M059J (cell line): ENCODE data around the gene ARL11. TPM values are rescaled to one million over a fixed set of nuclear protein-coding genes. Genes with fewer than 3 reads are reported as not detected.

Experiments used
- total RNA-seq: library from RNA; depleted of rRNA; stranded (reverse); fragments of >200 nt; shearing (Covaris generic); gene quantifications from 2 replicates; pipeline ENCODE4 v1.2.3, GENCODE V29; 2014; rRNA removed

Gene ARL11
- total RNA-seq, 1 experiment from 2014 or later: not detected

Other genes starting within 250 kb of the ARL11 start
- gene CAB39L, start 184.4 kb upstream of the ARL11 start, total RNA-seq: 0.94 and 3.1 TPM in 2 replicates
- 4.9 and 8.0 TPM in 2 replicates for gene SETDB2, start 184.2 kb upstream of the ARL11 start, total RNA-seq
- 48.3 and 55.6 TPM in 2 replicates for gene PHF11, start 132.6 kb upstream of the ARL11 start, total RNA-seq
- 8.2 and 12.2 TPM in 2 replicates for gene RCBTB1, start 42.9 kb upstream of the ARL11 start, total RNA-seq
- gene EBPL, start 63.0 kb downstream of the ARL11 start, total RNA-seq: 70.8 and 91.9 TPM in 2 replicates
- gene KPNA3, start 164.2 kb downstream of the ARL11 start, total RNA-seq: 23.0 and 32.2 TPM in 2 replicates